ENCODE results near the gene MAP4K1.
A peak's percentile ranks its signal among the peaks of the same experiment; 100 is the strongest.
"Not testable (repeated sequence)": the region's sequence is repeated elsewhere in the genome, so short reads cannot be mapped to it uniquely, and the experiment has no call there.

The MAP4K1 gene

GRCh38 chr19:38619361-38620174 is 1.8 kb upstream of the MAP4K1 start:
- DNase-seq, result no peak

- peak; percentile 98 for DNase-seq
Measured at GRCh38 chr19:38618590-38619360, 1.0 kb upstream of the MAP4K1 start, which contains the start of gene EIF3K. Gene EIF3K (plus strand): TSS chr19:38619188. CDS start chr19:38619269, 81 bp downstream.

- DNase-seq, result peak; percentile 18
Measured at GRCh38 chr19:38617283-38617763, 430 bp downstream of the MAP4K1 start.

GRCh38 chr19:38616265-38616664 is 1.5 kb downstream of the MAP4K1 start:
- DNase-seq, result no peak

- DNase-seq, result no peak
Measured at GRCh38 chr19:38615007-38615581, 2.7 kb downstream of the MAP4K1 start.

GRCh38 chr19:38614289-38614688 is 3.5 kb downstream of the MAP4K1 start:
- DNase-seq, result no peak

GRCh38 chr19:38606131-38606530 is 11.6 kb downstream of the MAP4K1 start:
- no peak for DNase-seq

- not testable (repeated sequence) for DNase-seq
Measured at GRCh38 chr19:38602856-38603255, 14.9 kb downstream of the MAP4K1 start.

GRCh38 chr19:38599722-38600121 is 18.0 kb downstream of the MAP4K1 start:
- no peak for DNase-seq

- DNase-seq, result no peak
Measured at GRCh38 chr19:38597075-38597474, 20.7 kb downstream of the MAP4K1 start.

GRCh38 chr19:38596057-38596981 is 21.4 kb downstream of the MAP4K1 start:
- DNase-seq, result peak; percentile 44

GRCh38 chr19:38592940-38593339 is 24.8 kb downstream of the MAP4K1 start:
- no peak for DNase-seq

- DNase-seq, result no peak
Measured at GRCh38 chr19:38588041-38588440, 29.7 kb downstream of the MAP4K1 start.

- DNase-seq, result no peak
Measured at GRCh38 chr19:38587562-38587961, 30.2 kb downstream of the MAP4K1 start.

- no peak for DNase-seq
Measured at GRCh38 chr19:38583985-38584305, 33.8 kb downstream of the MAP4K1 start.

GRCh38 chr19:38583219-38583984 is 34.4 kb downstream of the MAP4K1 start:
- no peak for DNase-seq

- no peak for DNase-seq
Measured at GRCh38 chr19:38580080-38580479, 37.7 kb downstream of the MAP4K1 start.

- not testable (repeated sequence) for DNase-seq
Measured at GRCh38 chr19:38579304-38579703, 38.4 kb downstream of the MAP4K1 start.

GRCh38 chr19:38577826-38578225 is 39.9 kb downstream of the MAP4K1 start:
- DNase-seq, result no peak

- DNase-seq, result no peak
Measured at GRCh38 chr19:38571682-38572081, 46.1 kb downstream of the MAP4K1 start.

GRCh38 chr19:38569368-38569983 is 48.3 kb downstream of the MAP4K1 start:
- no peak for DNase-seq

Data from stimulated activated CD4-positive, alpha-beta T cell treated with anti-CD3 and anti-CD28 coated beads, Interleukin-4, amount 100 ng/mL, for 1 hour (primary cell).